Measurements from ENCODE around the gene BMP2K. TPM values are rescaled to one million over a fixed set of nuclear protein-coding genes. Genes with fewer than 3 reads are reported as not detected.

Gene BMP2K
- total and polyA plus RNA-seq, 7 experiments from 2014 or later = 3.1 to 25.6 (median 13.6) TPM

GRCh38 chr4:78753091-78753490 lies 23.1 kb upstream of the BMP2K start:
- Histone ChIP-seq H3K4me3 (ENCODE audit: low read length) (no peak overlapping the region), H3K4me1 (ENCODE audit: control insufficient read depth in 2 of 2, insufficient read depth in 2 of 2, low read length in 2 of 2) (no peaks in the 10 kb centered on the region), H3K27ac (ENCODE audit: low read depth, low read length) (no peak overlapping the region), H3K27me3 (ENCODE audit: control insufficient read depth in 2 of 2, insufficient read depth in 2 of 2, low read length in 2 of 2) (no peaks in the 10 kb centered on the region), H3K9me3 (ENCODE audit: control insufficient read depth in 2 of 3, low read length in 3 of 3) (no peaks in the 10 kb centered on the region), H3K36me3 (ENCODE audit: control insufficient read depth in 2 of 3, insufficient read depth in 3 of 3, low read length in 3 of 3) (no peaks in the 10 kb centered on the region)
- peaks cover 0 to 4% (median 0%) of the 10 kb centered on the region in 7 donors for H3K4me1 Mint-ChIP-seq
- H3K36me3 Mint-ChIP-seq = no peaks in the 10 kb centered on the region
- H3K4me3 Mint-ChIP-seq = no peak overlapping the region
- H3K27me3 Mint-ChIP-seq = peaks cover 0 to 7% (median 0%) of the 10 kb centered on the region in 5 donors
- ChIA-PET POLR2A (no interaction called here), CTCF (no interaction called here)
- intact Hi-C loops (cut with micrococcal nuclease) = no loop called here
- H3K9me3 Mint-ChIP-seq = no peaks in the 10 kb centered on the region
- DNase-seq (no peak), ATAC-seq (no peak)
- peak overlapping the region in 1 of 9 donors; percentile 7 for H3K27ac Mint-ChIP-seq

- Histone ChIP-seq H3K4me3 (ENCODE audit: low read length) (no peak overlapping the region), H3K4me1 (ENCODE audit: control insufficient read depth in 2 of 2, insufficient read depth in 2 of 2, low read length in 2 of 2) (no peaks in the 10 kb centered on the region), H3K9me3 (ENCODE audit: control insufficient read depth in 2 of 3, low read length in 3 of 3) (no peaks in the 10 kb centered on the region), H3K27me3 (ENCODE audit: control insufficient read depth in 2 of 2, insufficient read depth in 2 of 2, low read length in 2 of 2) (no peaks in the 10 kb centered on the region), H3K36me3 (ENCODE audit: control insufficient read depth in 2 of 3, insufficient read depth in 3 of 3, low read length in 3 of 3) (no peaks in the 10 kb centered on the region), H3K27ac (ENCODE audit: low read depth, low read length) (no peak overlapping the region)
- ChIA-PET POLR2A (no interaction called here), CTCF (interaction anchor here (1.0 kb wide), 1 partner anchor 12 kb away, joined by 3 read pairs; no protein-coding TSS in a partner anchor)
- Mint-ChIP-seq H3K9me3 (no peaks in the 10 kb centered on the region), H3K36me3 (peaks cover 0 to 2% (median 0%) of the 10 kb centered on the region in 5 donors), H3K27ac (no peak overlapping the region), H3K4me3 (no peak overlapping the region), H3K27me3 (peaks cover 0 to 7% (median 0%) of the 10 kb centered on the region in 5 donors), H3K4me1 (peaks cover 0 to 4% (median 0%) of the 10 kb centered on the region in 7 donors)
- intact Hi-C loops (cut with micrococcal nuclease) = no loop called here
- DNase-seq (no peak), ATAC-seq (no peak)
Measured at GRCh38 chr4:78754872-78755271, 21.3 kb upstream of the BMP2K start.

- ChIA-PET POLR2A (no interaction called here), CTCF (no interaction called here)
- Mint-ChIP-seq H3K9me3 (peaks cover 0 to 3% (median 0%) of the 10 kb centered on the region in 11 donors), H3K36me3 (peaks cover 0 to 2% (median 0%) of the 10 kb centered on the region in 5 donors), H3K27ac (no peak overlapping the region), H3K4me1 (peaks cover 0 to 4% (median 0%) of the 10 kb centered on the region in 7 donors), H3K27me3 (peaks cover 0 to 7% (median 0%) of the 10 kb centered on the region in 5 donors), H3K4me3 (no peak overlapping the region)
- no peak for DNase-seq
- intact Hi-C loops (cut with micrococcal nuclease) = no loop called here
- no peak overlapping the region for H3K27ac ChIP-seq (ENCODE audit: low read depth, low read length)
- no peak for ATAC-seq
- no peaks in the 10 kb centered on the region for H3K4me1 ChIP-seq (ENCODE audit: control insufficient read depth in 2 of 2, insufficient read depth in 2 of 2, low read length in 2 of 2)
- no peaks in the 10 kb centered on the region for H3K9me3 ChIP-seq (ENCODE audit: control insufficient read depth in 2 of 3, low read length in 3 of 3)
- no peak overlapping the region for H3K4me3 ChIP-seq (ENCODE audit: low read length)
- no peaks in the 10 kb centered on the region for H3K27me3 ChIP-seq (ENCODE audit: control insufficient read depth in 2 of 2, insufficient read depth in 2 of 2, low read length in 2 of 2)
- H3K36me3 ChIP-seq (ENCODE audit: control insufficient read depth in 2 of 3, insufficient read depth in 3 of 3, low read length in 3 of 3) = no peaks in the 10 kb centered on the region
Measured at GRCh38 chr4:78756137-78756536, 20.0 kb upstream of the BMP2K start.

- CTCF ChIA-PET = no interaction called here
- H3K36me3 ChIP-seq (ENCODE audit: control insufficient read depth in 2 of 3, insufficient read depth in 3 of 3, low read length in 3 of 3) = no peaks in the 10 kb centered on the region
- peaks cover 0 to 3% (median 0%) of the 10 kb centered on the region in 11 donors for H3K9me3 Mint-ChIP-seq
- ATAC-seq (no peak), DNase-seq (no peak)
- H3K27me3 Mint-ChIP-seq = peaks cover 0 to 10% (median 0%) of the 10 kb centered on the region in 5 donors
- no peak overlapping the region for H3K27ac Mint-ChIP-seq
- peaks cover 0 to 3% (median 0%) of the 10 kb centered on the region in 5 donors for H3K36me3 Mint-ChIP-seq
- H3K4me3 ChIP-seq (ENCODE audit: low read length) = no peak overlapping the region
- peaks cover 0 to 4% (median 0%) of the 10 kb centered on the region in 7 donors for H3K4me1 Mint-ChIP-seq
- no peaks in the 10 kb centered on the region for H3K27me3 ChIP-seq (ENCODE audit: control insufficient read depth in 2 of 2, insufficient read depth in 2 of 2, low read length in 2 of 2)
- no peak overlapping the region for H3K27ac ChIP-seq (ENCODE audit: low read depth, low read length)
- POLR2A ChIA-PET = no interaction called here
- H3K4me3 Mint-ChIP-seq = no peak overlapping the region
- H3K4me1 ChIP-seq (ENCODE audit: control insufficient read depth in 2 of 2, insufficient read depth in 2 of 2, low read length in 2 of 2) = no peaks in the 10 kb centered on the region
- H3K9me3 ChIP-seq (ENCODE audit: control insufficient read depth in 2 of 3, low read length in 3 of 3) = no peaks in the 10 kb centered on the region
- intact Hi-C loops (cut with micrococcal nuclease) = no loop called here
Measured at GRCh38 chr4:78756776-78757175, 19.4 kb upstream of the BMP2K start.

- Histone ChIP-seq H3K9me3 (ENCODE audit: control insufficient read depth in 2 of 3, low read length in 3 of 3) (no peaks in the 10 kb centered on the region), H3K27ac (ENCODE audit: low read depth, low read length) (no peak overlapping the region), H3K36me3 (ENCODE audit: control insufficient read depth in 2 of 3, insufficient read depth in 3 of 3, low read length in 3 of 3) (no peaks in the 10 kb centered on the region), H3K27me3 (ENCODE audit: control insufficient read depth in 2 of 2, insufficient read depth in 2 of 2, low read length in 2 of 2) (no peaks in the 10 kb centered on the region), H3K4me1 (ENCODE audit: control insufficient read depth in 2 of 2, insufficient read depth in 2 of 2, low read length in 2 of 2) (no peaks in the 10 kb centered on the region), H3K4me3 (ENCODE audit: low read length) (no peak overlapping the region)
- Mint-ChIP-seq H3K27me3 (peaks cover 0 to 13% (median 0%) of the 10 kb centered on the region in 5 donors), H3K4me3 (no peak overlapping the region), H3K4me1 (peaks cover 0 to 2% (median 0%) of the 10 kb centered on the region in 7 donors), H3K27ac (no peak overlapping the region), H3K36me3 (peaks cover 0 to 3% (median 0%) of the 10 kb centered on the region in 5 donors), H3K9me3 (peaks cover 0 to 3% (median 0%) of the 10 kb centered on the region in 11 donors)
- ATAC-seq = no peak
- intact Hi-C loops (cut with micrococcal nuclease) = no loop called here
- ChIA-PET CTCF (interaction anchor here (0.6 kb wide), 1 partner anchor 149 kb away, joined by 3 read pairs; no protein-coding TSS in a partner anchor), POLR2A (interaction anchor here (0.8 kb wide), 1 partner anchor 22 kb away, joined by 3 read pairs; no protein-coding TSS in a partner anchor)
- DNase-seq = no peak
Measured at GRCh38 chr4:78757574-78757973, 18.6 kb upstream of the BMP2K start.

GRCh38 chr4:78758085-78758484 lies 18.1 kb upstream of the BMP2K start:
- H3K4me3 Mint-ChIP-seq = no peak overlapping the region
- no peak overlapping the region for H3K27ac Mint-ChIP-seq
- no peak for ATAC-seq
- peaks cover 0 to 2% (median 0%) of the 10 kb centered on the region in 7 donors for H3K4me1 Mint-ChIP-seq
- DNase-seq = no peak
- ChIA-PET CTCF (interaction anchor here (0.6 kb wide), 1 partner anchor 149 kb away, joined by 3 read pairs; no protein-coding TSS in a partner anchor), POLR2A (interaction anchor here (0.8 kb wide), 1 partner anchor 21 kb away, joined by 3 read pairs; no protein-coding TSS in a partner anchor)
- no peak overlapping the region for H3K27ac ChIP-seq (ENCODE audit: low read depth, low read length)
- intact Hi-C loops (cut with micrococcal nuclease) = no loop called here
- H3K36me3 Mint-ChIP-seq = peaks cover 0 to 3% (median 0%) of the 10 kb centered on the region in 5 donors
- H3K9me3 Mint-ChIP-seq = peaks cover 0 to 3% (median 0%) of the 10 kb centered on the region in 11 donors
- no peak overlapping the region for H3K4me3 ChIP-seq (ENCODE audit: low read length)
- no peaks in the 10 kb centered on the region for H3K27me3 ChIP-seq (ENCODE audit: control insufficient read depth in 2 of 2, insufficient read depth in 2 of 2, low read length in 2 of 2)
- H3K36me3 ChIP-seq (ENCODE audit: control insufficient read depth in 2 of 3, insufficient read depth in 3 of 3, low read length in 3 of 3) = no peaks in the 10 kb centered on the region
- peaks cover 0 to 13% (median 0%) of the 10 kb centered on the region in 5 donors for H3K27me3 Mint-ChIP-seq
- H3K4me1 ChIP-seq (ENCODE audit: control insufficient read depth in 2 of 2, insufficient read depth in 2 of 2, low read length in 2 of 2) = no peaks in the 10 kb centered on the region
- no peaks in the 10 kb centered on the region for H3K9me3 ChIP-seq (ENCODE audit: control insufficient read depth in 2 of 3, low read length in 3 of 3)

GRCh38 chr4:78762529-78762928 lies 13.6 kb upstream of the BMP2K start:
- no peaks in the 10 kb centered on the region for H3K27me3 ChIP-seq (ENCODE audit: control insufficient read depth in 2 of 2, insufficient read depth in 2 of 2, low read length in 2 of 2)
- Mint-ChIP-seq H3K4me1 (peaks cover 0 to 3% (median 0%) of the 10 kb centered on the region in 7 donors), H3K4me3 (no peak overlapping the region), H3K27ac (no peak overlapping the region), H3K27me3 (peaks cover 0 to 6% (median 0%) of the 10 kb centered on the region in 5 donors), H3K9me3 (peaks cover 0 to 3% (median 0%) of the 10 kb centered on the region in 11 donors), H3K36me3 (peaks cover 0 to 3% (median 0%) of the 10 kb centered on the region in 5 donors)
- H3K9me3 ChIP-seq (ENCODE audit: control insufficient read depth in 2 of 3, low read length in 3 of 3) = no peaks in the 10 kb centered on the region
- no peak overlapping the region for H3K27ac ChIP-seq (ENCODE audit: low read depth, low read length)
- ChIA-PET POLR2A (no interaction called here), CTCF (no interaction called here)
- no peaks in the 10 kb centered on the region for H3K4me1 ChIP-seq (ENCODE audit: control insufficient read depth in 2 of 2, insufficient read depth in 2 of 2, low read length in 2 of 2)
- H3K36me3 ChIP-seq (ENCODE audit: control insufficient read depth in 2 of 3, insufficient read depth in 3 of 3, low read length in 3 of 3) = no peaks in the 10 kb centered on the region
- no peak for ATAC-seq
- DNase-seq = no peak
- H3K4me3 ChIP-seq (ENCODE audit: low read length) = no peak overlapping the region
- intact Hi-C loops (cut with micrococcal nuclease) = no loop called here
